Measurements from ENCODE around the gene MDM2. TPM values are rescaled to one million over a fixed set of nuclear protein-coding genes. Genes with fewer than 3 reads are reported as not detected.

Gene MDM2
- total and polyA plus RNA-seq, 10 of the 15 experiments (the other 5 are each of a cell fraction or from before 2014, with no cell fraction given) = 48.2 to 174 (median 85.0) TPM

GRCh38 chr12:68786929-68787328 lies 21.0 kb upstream of the MDM2 start (continued):
- TF ChIP-seq, protein P1, sequence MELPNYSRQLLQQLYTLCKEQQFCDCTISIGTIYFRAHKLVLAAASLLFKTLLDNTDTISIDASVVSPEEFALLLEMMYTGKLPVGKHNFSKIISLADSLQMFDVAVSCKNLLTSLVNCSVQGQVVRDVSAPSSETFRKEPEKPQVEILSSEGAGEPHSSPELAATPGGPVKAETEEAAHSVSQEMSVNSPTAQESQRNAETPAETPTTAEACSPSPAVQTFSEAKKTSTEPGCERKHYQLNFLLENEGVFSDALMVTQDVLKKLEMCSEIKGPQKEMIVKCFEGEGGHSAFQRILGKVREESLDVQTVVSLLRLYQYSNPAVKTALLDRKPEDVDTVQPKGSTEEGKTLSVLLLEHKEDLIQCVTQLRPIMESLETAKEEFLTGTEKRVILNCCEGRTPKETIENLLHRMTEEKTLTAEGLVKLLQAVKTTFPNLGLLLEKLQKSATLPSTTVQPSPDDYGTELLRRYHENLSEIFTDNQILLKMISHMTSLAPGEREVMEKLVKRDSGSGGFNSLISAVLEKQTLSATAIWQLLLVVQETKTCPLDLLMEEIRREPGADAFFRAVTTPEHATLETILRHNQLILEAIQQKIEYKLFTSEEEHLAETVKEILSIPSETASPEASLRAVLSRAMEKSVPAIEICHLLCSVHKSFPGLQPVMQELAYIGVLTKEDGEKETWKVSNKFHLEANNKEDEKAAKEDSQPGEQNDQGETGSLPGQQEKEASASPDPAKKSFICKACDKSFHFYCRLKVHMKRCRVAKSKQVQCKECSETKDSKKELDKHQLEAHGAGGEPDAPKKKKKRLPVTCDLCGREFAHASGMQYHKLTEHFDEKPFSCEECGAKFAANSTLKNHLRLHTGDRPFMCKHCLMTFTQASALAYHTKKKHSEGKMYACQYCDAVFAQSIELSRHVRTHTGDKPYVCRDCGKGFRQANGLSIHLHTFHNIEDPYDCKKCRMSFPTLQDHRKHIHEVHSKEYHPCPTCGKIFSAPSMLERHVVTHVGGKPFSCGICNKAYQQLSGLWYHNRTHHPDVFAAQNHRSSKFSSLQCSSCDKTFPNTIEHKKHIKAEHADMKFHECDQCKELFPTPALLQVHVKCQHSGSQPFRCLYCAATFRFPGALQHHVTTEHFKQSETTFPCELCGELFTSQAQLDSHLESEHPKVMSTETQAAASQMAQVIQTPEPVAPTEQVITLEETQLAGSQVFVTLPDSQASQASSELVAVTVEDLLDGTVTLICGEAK (IDR thresholded peaks at IDR 0.05; ENCODE audit: borderline replicate concordance) = no peak
- TF ChIP-seq BMI1 (IDR thresholded peaks at IDR 0.05; ENCODE audit: borderline replicate concordance) (no peak), TBL1XR1 (IDR thresholded peaks at IDR 0.05; ENCODE audit: low read depth, low read length) (no peak)

GRCh38 chr12:68788554-68789143 lies 19.3 kb upstream of the MDM2 start:
- 85% methylated on average over 3 of the region's 3 CpGs for WGBS (ENCODE audit: insufficient coverage, insufficient replicate concordance, low lambda C conversion rate, missing lambda C conversion rate)
- SMC1A ChIA-PET (ENCODE audit: uncharacterized antibody, unreplicated experiment) = interaction anchor here (0.7 to 2.7 kb wide), 5 partner anchors 11 to 416 kb away, joined by 3 to 12 read pairs (median 6); partner anchors contain the start of genes MDM2 and SLC35E3
- RAD21 ChIA-PET (ENCODE audit: unreplicated experiment) = interaction anchor here (1.1 kb wide), 1 partner anchor 20 kb away, joined by 3 read pairs; the partner anchor contains the start of gene MDM2
- H3K27me3 ChIP-seq (replicated peaks in 1 of 2; ENCODE audit: control insufficient read depth in 2 of 2, insufficient read depth in 2 of 2, low read length in 1 of 2) = no peaks in the 10 kb centered on the region
- no peak for TF ChIP-seq HDAC6 (IDR thresholded peaks at IDR 0.05; ENCODE audit: unreplicated experiment)
- no peak for TF ChIP-seq ESRRA (IDR thresholded peaks at IDR 0.05; ENCODE audit: low read length)
- no peak for TF ChIP-seq PAX5 (IDR thresholded peaks at IDR 0.05; ENCODE audit: borderline replicate concordance, low read depth, low read length)
- no peak for TF ChIP-seq MLLT1 (IDR thresholded peaks at IDR 0.05)
- TF ChIP-seq POLR2AphosphoS2 (IDR thresholded peaks at IDR 0.05; ENCODE audit: low read depth, low read length) = no peak
- TF ChIP-seq CBX5 (IDR thresholded peaks at IDR 0.05; ENCODE audit: low read depth) = no peak
- no peak for TF ChIP-seq SIN3A (IDR thresholded peaks at IDR 0.05; ENCODE audit: low read depth, low read length)
- DNase-seq (ENCODE audit: low read depth, low spot score) = no peak
- no peak overlapping the region for H3K27ac ChIP-seq (ENCODE audit: control insufficient read depth, insufficient read depth)
- BruUV-seq (replicated peaks) = no TSS peak
- in situ Hi-C loops (cut with MboI) (no loop called here), intact Hi-C loops (cut with micrococcal nuclease; ENCODE audit: unreplicated experiment) (no loop called here)
- no peak overlapping the region for H3K9ac ChIP-seq (ENCODE audit: control insufficient read depth, insufficient read depth, low read length)
- ATAC-seq = no peak
- H3K9me3 ChIP-seq (replicated peaks; ENCODE audit: control insufficient read depth, insufficient read depth, low read length) = no peaks in the 10 kb centered on the region; the same call in 2 of the 3 replicates
- H3K79me2 ChIP-seq (ENCODE audit: control insufficient read depth, insufficient read depth, low read length) = no peaks in the 10 kb centered on the region
- no peaks in the 10 kb centered on the region for H4K20me1 ChIP-seq (ENCODE audit: control insufficient read depth, insufficient read depth)
- no peaks in the 10 kb centered on the region for H3K36me3 ChIP-seq (ENCODE audit: control insufficient read depth in 2 of 2, insufficient read depth in 2 of 2, low read length in 1 of 2)
- H3K4me2 ChIP-seq (ENCODE audit: control insufficient read depth, insufficient read depth) = no peak overlapping the region
- POLR2A ChIA-PET = interaction anchor here (0.9 to 1.4 kb wide), 2 partner anchors 15 to 19 kb away, joined by 4 to 6 read pairs; partner anchors contain the start of gene MDM2
- CTCF ChIA-PET = interaction anchor here (0.8 kb wide), 1 partner anchor 19 kb away, joined by 3 read pairs; the partner anchor contains the start of gene MDM2
- no peak overlapping the region for H2AFZ ChIP-seq (ENCODE audit: control insufficient read depth, low read depth, low read length)
- no peak for FAIRE-seq
- H3K4me1 ChIP-seq (ENCODE audit: control insufficient read depth, insufficient read depth, low read length) = no peaks in the 10 kb centered on the region; the same call in 1 of the 2 replicates
- no peak overlapping the region for H3K4me3 ChIP-seq

Measured in GM12878 (cell line).